SU-DHL-6 (cell line): ENCODE measurements around the gene CTNNA2.
"Not testable (repeated sequence)": the region's sequence is repeated elsewhere in the genome, so short reads cannot be mapped to it uniquely, and the experiment has no call there.

Experiments
- H2AFZ ChIP-seq: fragments of 200-600 bp; sonication (generic); 2 replicates; pipeline ENCODE4 v1.6.1; 2014; ENCODE audit warnings: low read depth, mild to moderate bottlenecking, moderate library complexity, mixed read lengths, antibody characterized with exemption, low read length; ENCODE audit not compliant: severe bottlenecking
- H3F3A ChIP-seq: fragments of 200-600 bp; shearing (Covaris generic); 2 replicates; pipeline ENCODE4 v1.6.0; 2016; ENCODE audit warnings: antibody characterized with exemption, mild to moderate bottlenecking; ENCODE audit not compliant: insufficient read depth
- H3K27ac ChIP-seq: fragments of 200-600 bp; sonication (generic); 2 replicates; pipeline ENCODE4 v1.5.1; 2016; ENCODE audit warnings: low read depth, mild to moderate bottlenecking, low read length, moderate library complexity, mixed read lengths
- H3K27me3 ChIP-seq: fragments of 200-600 bp; sonication (generic), shearing (Covaris generic); 2 replicates; pipeline ENCODE4 v1.6.0; 2014; ENCODE audit warnings: mild to moderate bottlenecking, low read length
- H3K36me3 ChIP-seq: fragments of 200-600 bp; sonication (generic); 2 replicates; pipeline ENCODE4 v1.6.1; 2014; ENCODE audit warnings: mild to moderate bottlenecking, low read length, mixed read lengths
- H3K4me2 ChIP-seq: fragments of 300-600, 200-600 bp; shearing (Covaris generic), sonication (generic); 2 replicates; pipeline ENCODE4 v1.6.0; 2014; ENCODE audit warnings: low read length, low read depth, mild to moderate bottlenecking; ENCODE audit not compliant: poor library complexity, severe bottlenecking
- H3K4me3 ChIP-seq: fragments of 200-600 bp; sonication (generic); 2 replicates; pipeline ENCODE4 v1.5.1; 2014; ENCODE audit warnings: antibody characterized with exemption, low read length, mild to moderate bottlenecking, mixed read lengths; ENCODE audit not compliant: insufficient read depth, poor library complexity, severe bottlenecking
- H3K79me2 ChIP-seq: fragments of 200-600 bp; sonication (generic); 2 replicates; pipeline ENCODE4 v1.6.1; 2014; ENCODE audit warnings: mild to moderate bottlenecking, low read length, moderate library complexity; ENCODE audit not compliant: insufficient read depth
- H3K9ac ChIP-seq: fragments of 200-600 bp; sonication (generic); 2 replicates; pipeline ENCODE4 v1.7.0; 2014; ENCODE audit warnings: mild to moderate bottlenecking, low read length
- H3K9me2 ChIP-seq: fragments of 200-600 bp; sonication (generic); replicated peaks from 2 replicates; pipeline ENCODE4 v1.6.1; 2014; ENCODE audit warnings: low read length; ENCODE audit not compliant: insufficient read depth
- H3K9me3 ChIP-seq: fragments of 200-600 bp; sonication (generic); 2 replicates; pipeline ENCODE4 v1.6.1; 2014; ENCODE audit warnings: low read length, mixed read lengths; ENCODE audit not compliant: insufficient read depth
- H4K20me1 ChIP-seq: fragments of 200-600 bp; sonication (generic); 2 replicates; pipeline ENCODE4 v1.6.1; 2014; ENCODE audit warnings: low read depth, mild to moderate bottlenecking, antibody characterized with exemption, low read length, moderate library complexity, mixed read lengths
- EZH2phosphoT487 ChIP-seq: fragments of 200-600 bp; sonication (generic), shearing (Covaris generic); conservative IDR thresholded peaks from 2 replicates; pipeline ENCODE4 v1.6.1; 2018; ENCODE audit warnings: mild to moderate bottlenecking, antibody characterized with exemption, low read length, moderate library complexity, mixed read lengths
- TF ChIP-seq, protein P1 (sequence below): fragments of 200-600 bp; sonication (generic); IDR thresholded peaks from one replicate; pipeline ENCODE4 v1.5.1; 2017; ENCODE audit warnings: antibody characterized with exemption, mild to moderate bottlenecking, low read length, moderate library complexity; ENCODE audit not compliant: insufficient read depth, poor library complexity, severe bottlenecking

Gene CTNNA2

DNA sequence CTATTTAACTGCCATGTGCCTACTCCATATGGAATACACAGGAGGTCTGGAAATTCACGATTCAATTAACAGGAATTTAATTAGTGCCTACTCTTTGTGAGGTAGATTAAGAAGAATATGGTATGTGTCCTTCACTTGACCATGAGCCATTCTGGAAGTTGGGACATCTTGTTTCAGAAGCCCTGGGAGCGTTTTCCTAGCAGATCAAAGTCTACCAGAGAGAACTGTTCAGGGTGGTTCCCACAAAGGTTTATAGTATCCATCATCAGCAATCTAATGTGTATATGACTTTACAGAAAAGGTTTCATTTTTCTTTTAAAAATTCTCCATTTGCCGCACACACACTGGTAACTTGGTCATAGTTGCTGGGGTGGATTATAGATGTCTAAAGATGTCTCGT, 632.6 kb downstream of the CTNNA2 start:
- H3K9me3 ChIP-seq: no peaks in the 10 kb centered on the region

GRCh38 chr2:80146757-80147156, 633.9 kb downstream of the CTNNA2 start:
- not testable (repeated sequence) for H3K9me3 ChIP-seq, H3F3A ChIP-seq, H4K20me1 ChIP-seq, H3K36me3 ChIP-seq, H3K79me2 ChIP-seq, H3K4me2 ChIP-seq, H2AFZ ChIP-seq, H3K4me3 ChIP-seq, H3K27me3 ChIP-seq, H3K9ac ChIP-seq, H3K27ac ChIP-seq, H3K9me2 ChIP-seq

More for the DNA sequence above, 632.6 kb downstream of the CTNNA2 start:
- Histone ChIP-seq H4K20me1 (no peaks in the 10 kb centered on the region), H3K9ac (no peak overlapping the region), H3K79me2 (no peaks in the 10 kb centered on the region), H3K4me2 (no peak overlapping the region), H3K4me3 (no peak overlapping the region), H3K36me3 (no peaks in the 10 kb centered on the region), H3F3A (no peaks in the 10 kb centered on the region), H2AFZ (no peak overlapping the region), H3K9me2 (no peaks in the 10 kb centered on the region), H3K27ac (no peak overlapping the region), H3K27me3 (no peaks in the 10 kb centered on the region)
- TF ChIP-seq, protein P1, sequence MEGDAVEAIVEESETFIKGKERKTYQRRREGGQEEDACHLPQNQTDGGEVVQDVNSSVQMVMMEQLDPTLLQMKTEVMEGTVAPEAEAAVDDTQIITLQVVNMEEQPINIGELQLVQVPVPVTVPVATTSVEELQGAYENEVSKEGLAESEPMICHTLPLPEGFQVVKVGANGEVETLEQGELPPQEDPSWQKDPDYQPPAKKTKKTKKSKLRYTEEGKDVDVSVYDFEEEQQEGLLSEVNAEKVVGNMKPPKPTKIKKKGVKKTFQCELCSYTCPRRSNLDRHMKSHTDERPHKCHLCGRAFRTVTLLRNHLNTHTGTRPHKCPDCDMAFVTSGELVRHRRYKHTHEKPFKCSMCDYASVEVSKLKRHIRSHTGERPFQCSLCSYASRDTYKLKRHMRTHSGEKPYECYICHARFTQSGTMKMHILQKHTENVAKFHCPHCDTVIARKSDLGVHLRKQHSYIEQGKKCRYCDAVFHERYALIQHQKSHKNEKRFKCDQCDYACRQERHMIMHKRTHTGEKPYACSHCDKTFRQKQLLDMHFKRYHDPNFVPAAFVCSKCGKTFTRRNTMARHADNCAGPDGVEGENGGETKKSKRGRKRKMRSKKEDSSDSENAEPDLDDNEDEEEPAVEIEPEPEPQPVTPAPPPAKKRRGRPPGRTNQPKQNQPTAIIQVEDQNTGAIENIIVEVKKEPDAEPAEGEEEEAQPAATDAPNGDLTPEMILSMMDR: no peak
- no peak for TF ChIP-seq EZH2phosphoT487

GRCh38 chr2:80147690-80148089, 634.8 kb downstream of the CTNNA2 start:
- Histone ChIP-seq H3K9me2 (no peaks in the 10 kb centered on the region), H3K9me3 (no peaks in the 10 kb centered on the region), H3K9ac (no peak overlapping the region)

DNA sequence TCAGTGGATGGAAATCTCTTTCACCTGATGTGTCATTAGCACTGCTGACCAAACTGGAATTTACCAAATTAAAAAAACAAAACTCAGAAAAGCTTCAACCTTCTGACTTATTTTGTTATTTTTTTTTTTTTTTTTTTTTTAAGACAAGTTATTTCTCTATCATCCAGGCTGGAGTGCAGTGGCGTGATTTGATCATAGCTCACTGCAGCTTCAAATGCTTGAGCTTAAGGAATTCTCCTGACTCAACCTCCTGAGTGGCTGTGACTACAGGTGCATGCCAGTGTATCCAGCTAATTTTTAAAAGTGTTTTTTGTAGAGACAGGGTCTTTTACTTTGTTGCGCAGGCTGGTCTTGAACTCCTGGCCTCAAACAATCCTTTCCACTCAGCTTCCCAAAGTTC, 636.1 kb downstream of the CTNNA2 start:
- no peaks in the 10 kb centered on the region for H3K27me3 ChIP-seq
- no peaks in the 10 kb centered on the region for H3K36me3 ChIP-seq
- H3K4me2 ChIP-seq: no peak overlapping the region
- H3K27ac ChIP-seq: no peak overlapping the region
- TF ChIP-seq, protein P1: no peak
- no peak for TF ChIP-seq EZH2phosphoT487
- no peak overlapping the region for H3K9ac ChIP-seq
- no peaks in the 10 kb centered on the region for H3K9me2 ChIP-seq
- no peaks in the 10 kb centered on the region for H3F3A ChIP-seq
- no peaks in the 10 kb centered on the region for H4K20me1 ChIP-seq
- no peaks in the 10 kb centered on the region for H3K79me2 ChIP-seq
- no peak overlapping the region for H3K4me3 ChIP-seq
- no peaks in the 10 kb centered on the region for H3K9me3 ChIP-seq
- H2AFZ ChIP-seq: no peak overlapping the region

More at GRCh38 chr2:80147690-80148089, 634.8 kb downstream of the CTNNA2 start:
- Histone ChIP-seq H2AFZ (no peak overlapping the region), H3K79me2 (no peaks in the 10 kb centered on the region), H3K27me3 (no peaks in the 10 kb centered on the region), H3K27ac (no peak overlapping the region), H3K4me3 (no peak overlapping the region), H3K36me3 (no peaks in the 10 kb centered on the region), H3F3A (no peaks in the 10 kb centered on the region), H4K20me1 (no peaks in the 10 kb centered on the region), H3K4me2 (no peak overlapping the region)
- no peak for TF ChIP-seq EZH2phosphoT487
- TF ChIP-seq, protein P1: no peak
